Superior temporal gyrus (tissue), 1 donor: Measurements from ENCODE around the gene SLC5A5.
"Not testable (repeated sequence)": the region's sequence is repeated elsewhere in the genome, so short reads cannot be mapped to it uniquely, and the experiment has no call there.

Experiments used
- DNase-seq: peaks from one replicate; pipeline ENCODE4 v3.0.0-alpha.2; 2016; ENCODE audit errors: extremely low spot score

The SLC5A5 gene

GRCh38 chr19:17871032-17871877, 490 bp upstream of the SLC5A5 start:
- DNase-seq = no peak

DNA sequence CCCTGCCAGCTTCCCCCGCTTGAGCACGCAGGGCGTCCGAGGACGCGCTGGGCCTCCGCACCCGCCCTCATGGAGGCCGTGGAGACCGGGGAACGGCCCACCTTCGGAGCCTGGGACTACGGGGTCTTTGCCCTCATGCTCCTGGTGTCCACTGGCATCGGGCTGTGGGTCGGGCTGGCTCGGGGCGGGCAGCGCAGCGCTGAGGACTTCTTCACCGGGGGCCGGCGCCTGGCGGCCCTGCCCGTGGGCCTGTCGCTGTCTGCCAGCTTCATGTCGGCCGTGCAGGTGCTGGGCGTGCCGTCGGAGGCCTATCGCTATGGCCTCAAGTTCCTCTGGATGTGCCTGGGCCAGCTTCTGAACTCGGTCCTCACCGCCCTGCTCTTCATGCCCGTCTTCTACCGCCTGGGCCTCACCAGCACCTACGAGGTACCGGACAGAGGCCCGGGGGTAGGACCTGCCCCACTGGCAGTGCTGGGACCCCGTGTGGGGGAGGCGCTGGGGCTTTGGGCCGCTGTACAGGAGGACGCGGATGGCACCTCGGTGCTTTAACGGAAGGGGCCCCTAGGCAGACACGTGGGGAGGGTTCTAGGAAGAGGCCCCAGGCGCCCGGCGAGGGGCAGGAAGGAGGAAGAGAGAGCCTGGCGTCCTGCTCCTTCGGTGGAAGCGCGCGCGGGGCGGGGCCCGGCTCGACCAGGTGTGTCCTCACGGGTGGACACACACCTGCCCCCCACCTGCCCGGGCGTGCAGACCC, 681 bp downstream of the SLC5A5 start:
- DNase-seq = no peak

- DNase-seq = no peak
These were observed 2.3 kb downstream of the SLC5A5 start for GRCh38 chr19:17873786-17874757.

DNA sequence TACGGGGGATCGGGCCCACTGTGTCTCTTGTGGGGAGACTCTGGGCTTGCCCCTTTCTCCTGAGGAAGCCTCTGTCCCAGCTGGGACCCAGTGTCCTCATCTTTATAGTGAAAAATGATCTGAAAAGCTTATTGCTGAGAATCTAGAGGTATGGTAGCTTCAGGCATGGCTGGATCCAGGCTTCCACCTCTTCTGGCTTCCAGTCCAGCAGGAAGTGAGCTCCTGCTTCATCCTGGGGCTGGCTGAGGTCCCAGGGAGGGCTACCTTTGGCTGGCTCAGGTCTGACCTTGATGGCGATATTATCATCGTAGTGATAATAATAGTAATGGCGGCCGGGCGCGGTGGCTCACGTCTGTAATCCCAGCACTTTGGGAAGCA, 3.0 kb downstream of the SLC5A5 start:
- DNase-seq = no peak

DNA sequence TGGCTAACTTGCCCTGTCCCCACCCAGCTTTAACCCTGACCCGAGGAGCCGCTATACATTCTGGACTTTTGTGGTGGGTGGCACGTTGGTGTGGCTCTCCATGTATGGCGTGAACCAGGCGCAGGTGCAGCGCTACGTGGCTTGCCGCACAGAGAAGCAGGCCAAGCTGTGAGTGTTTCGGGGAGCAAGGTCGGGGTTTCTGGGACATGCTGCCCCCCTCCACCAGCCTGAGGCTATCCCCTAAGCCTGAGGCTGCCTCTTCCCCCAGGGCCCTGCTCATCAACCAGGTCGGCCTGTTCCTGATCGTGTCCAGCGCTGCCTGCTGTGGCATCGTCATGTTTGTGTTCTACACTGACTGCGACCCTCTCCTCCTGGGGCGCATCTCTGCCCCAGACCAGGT, 6.0 kb downstream of the SLC5A5 start:
- DNase-seq = no peak

GRCh38 chr19:17879466-17879865, 7.7 kb downstream of the SLC5A5 start:
- no peak for DNase-seq

- DNase-seq = no peak
These were observed 10.0 kb downstream of the SLC5A5 start for GRCh38 chr19:17881701-17882100.

DNA sequence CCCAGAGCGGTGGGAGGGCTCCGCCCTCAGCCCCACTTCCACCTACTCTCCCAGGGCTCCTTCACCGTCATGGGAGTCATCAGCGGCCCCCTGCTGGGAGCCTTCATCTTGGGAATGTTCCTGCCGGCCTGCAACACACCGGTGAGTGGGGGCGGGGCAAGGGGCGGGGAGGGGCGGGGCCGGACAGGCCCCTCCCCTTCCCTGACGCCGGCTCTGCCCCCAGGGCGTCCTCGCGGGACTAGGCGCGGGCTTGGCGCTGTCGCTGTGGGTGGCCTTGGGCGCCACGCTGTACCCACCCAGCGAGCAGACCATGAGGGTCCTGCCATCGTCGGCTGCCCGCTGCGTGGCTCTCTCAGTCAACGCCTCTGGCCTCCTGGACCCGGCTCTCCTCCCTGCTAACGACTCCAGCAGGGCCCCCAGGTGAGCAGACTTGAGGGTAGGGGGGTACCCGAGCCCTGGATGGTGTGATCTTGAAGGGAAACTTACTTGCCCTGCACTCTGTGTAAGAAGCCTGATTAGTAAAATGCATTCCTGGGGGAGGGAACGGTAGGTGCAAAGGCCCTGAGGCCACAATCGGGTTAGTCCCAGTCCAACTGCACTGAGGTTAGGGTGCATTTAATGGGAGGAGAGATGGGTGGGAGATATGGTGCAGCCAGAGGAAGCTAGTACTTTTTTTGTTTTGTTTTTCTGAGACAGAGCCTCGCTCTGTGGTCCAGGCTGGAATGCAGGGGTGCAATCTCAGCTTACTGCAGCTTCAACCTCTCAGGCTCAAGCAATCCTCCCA, 12.1 kb downstream of the SLC5A5 start:
- no peak for DNase-seq

DNA sequence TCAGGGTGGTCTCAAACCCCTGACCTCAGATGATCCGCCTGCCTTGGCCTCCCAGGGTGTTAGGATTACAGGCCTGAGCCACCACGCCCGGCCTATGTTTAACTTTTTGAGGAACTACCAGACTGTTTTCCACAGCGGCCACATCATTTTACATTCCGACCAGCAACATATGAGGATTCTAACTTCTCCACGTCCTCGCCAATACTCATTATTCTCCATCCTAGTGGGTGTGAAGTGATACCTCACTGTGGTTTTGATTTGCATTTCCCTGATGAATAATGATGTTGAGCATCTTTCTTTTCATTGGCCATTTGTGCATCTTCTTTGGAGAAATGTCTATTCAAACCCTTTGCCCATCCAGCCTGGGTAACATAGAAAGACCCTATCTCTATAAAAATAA, 14.8 kb downstream of the SLC5A5 start:
- no peak for DNase-seq

DNA sequence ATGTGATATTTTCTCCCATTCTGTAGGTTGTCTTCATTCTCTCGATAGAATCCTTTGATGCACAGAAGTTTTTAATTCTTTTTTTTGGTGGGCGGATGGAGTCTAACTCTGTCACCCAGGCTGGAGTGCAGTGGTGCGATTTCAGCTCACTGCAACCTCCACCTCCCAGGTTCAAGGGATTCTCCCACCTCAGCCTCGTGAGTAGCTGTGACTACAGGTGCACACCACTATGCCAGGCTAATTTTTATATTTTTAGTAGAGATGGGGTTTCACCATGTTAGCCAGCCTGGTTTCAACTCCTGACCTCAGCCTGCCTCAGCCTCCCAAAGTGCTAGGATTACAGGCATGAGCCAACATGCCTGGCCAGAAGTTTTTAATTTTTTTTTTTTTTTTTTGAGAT, 15.5 kb downstream of the SLC5A5 start:
- not testable (repeated sequence) for DNase-seq

DNA sequence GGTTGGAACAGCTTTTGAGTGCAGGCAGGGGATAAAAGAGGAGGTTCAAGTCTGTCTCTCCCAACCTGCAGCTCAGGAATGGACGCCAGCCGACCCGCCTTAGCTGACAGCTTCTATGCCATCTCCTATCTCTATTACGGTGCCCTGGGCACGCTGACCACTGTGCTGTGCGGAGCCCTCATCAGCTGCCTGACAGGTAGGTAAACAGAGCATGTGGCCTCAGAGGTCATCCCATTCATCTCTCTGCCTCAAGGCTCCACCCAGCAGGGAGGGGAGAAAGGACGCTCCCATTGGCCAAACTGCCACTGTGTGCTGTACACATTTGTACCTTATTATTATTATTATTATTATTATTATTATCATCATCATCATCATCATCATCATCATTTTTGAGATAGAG, 16.5 kb downstream of the SLC5A5 start:
- DNase-seq = no peak

DNA sequence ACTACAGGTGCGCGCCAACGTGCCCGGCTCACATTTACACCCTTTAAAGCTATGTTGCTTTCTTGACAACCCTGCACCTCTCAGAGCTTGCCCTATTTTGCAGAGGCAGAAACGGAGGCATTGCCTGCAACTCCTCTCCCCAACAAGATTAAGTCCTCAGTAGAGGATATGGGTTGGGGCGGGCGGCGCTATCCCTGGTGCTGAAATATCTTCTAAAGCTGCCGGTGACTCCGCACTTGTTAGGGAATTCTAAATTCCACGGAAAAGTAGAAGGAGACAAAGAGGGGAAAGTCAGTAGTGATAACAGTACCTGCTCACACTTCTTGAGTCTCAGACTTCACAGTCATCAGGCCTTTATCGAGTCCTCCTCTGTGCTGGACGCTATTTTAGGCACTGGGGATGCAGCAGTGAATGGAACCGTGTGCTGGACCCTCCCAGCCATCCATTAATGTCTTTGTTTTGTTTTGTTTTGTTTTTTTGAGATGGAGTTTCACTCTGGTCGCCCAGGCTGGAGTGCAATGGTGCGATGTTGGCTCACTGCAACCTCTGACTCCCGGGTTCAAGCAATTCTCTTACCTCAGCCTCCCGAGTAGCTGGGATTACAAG, 18.0 kb downstream of the SLC5A5 start:
- no peak for DNase-seq

GRCh38 chr19:17893766-17894165, 22.0 kb downstream of the SLC5A5 start:
- DNase-seq = no peak

- no peak for DNase-seq
These were observed 31.0 kb downstream of the SLC5A5 start for GRCh38 chr19:17902701-17903100.

DNA sequence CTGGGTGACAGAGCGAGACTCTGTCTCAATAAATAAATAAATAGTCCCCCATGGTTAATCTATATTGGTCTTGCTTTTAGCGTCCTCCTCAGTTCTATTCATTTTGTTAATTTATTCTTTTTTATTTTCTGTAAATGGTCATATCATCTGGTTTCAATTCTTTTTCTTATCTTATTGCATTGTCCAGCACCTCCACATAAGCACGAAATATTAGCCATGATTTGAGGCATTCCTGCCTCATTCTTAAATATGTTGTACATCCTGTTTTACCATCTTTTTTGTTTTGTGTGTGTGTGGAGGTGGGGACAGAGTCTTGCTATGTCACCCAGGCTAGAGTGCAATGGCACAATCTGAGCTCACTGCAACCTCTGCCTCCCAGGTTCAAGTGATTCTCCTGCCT, 36.5 kb downstream of the SLC5A5 start:
- no peak for DNase-seq

DNA sequence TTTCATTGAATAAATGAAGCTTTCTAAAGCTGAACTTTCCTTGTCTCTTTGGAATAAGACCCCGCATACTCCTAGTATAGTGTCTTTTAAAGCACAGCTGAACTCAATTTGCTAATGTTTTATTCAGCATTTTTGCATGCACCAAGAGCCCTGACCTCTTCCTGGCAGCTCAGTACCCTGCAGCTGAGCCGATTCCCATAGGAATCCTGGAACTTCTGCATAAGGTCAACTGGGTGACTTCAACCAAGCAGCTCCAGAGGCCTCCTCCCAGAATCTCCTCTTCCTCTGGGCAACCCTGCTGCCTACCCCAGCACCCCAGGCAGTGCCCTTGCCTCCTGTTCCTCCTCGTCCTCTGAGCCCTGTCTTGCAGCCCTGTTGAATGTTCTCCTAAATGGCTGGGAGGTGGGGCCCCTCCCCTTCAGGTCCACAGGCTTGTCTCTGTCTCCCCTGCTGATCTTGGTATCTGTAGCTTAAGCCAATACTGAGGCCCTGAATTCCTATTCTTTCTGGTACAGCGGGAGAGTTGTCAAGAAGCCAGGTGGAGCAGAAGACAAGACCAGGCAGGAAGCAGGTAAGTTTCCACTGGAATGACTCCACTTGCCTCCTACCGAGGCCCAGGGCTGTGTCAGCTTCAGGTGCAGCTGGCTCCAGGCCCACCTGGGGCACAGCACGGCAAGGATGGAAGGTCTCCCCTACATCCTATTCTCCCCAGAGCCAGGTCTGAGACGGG, 37.4 kb downstream of the SLC5A5 start:
- no peak for DNase-seq

- no peak for DNase-seq
These were observed 39.1 kb downstream of the SLC5A5 start for GRCh38 chr19:17910791-17911360.

DNA sequence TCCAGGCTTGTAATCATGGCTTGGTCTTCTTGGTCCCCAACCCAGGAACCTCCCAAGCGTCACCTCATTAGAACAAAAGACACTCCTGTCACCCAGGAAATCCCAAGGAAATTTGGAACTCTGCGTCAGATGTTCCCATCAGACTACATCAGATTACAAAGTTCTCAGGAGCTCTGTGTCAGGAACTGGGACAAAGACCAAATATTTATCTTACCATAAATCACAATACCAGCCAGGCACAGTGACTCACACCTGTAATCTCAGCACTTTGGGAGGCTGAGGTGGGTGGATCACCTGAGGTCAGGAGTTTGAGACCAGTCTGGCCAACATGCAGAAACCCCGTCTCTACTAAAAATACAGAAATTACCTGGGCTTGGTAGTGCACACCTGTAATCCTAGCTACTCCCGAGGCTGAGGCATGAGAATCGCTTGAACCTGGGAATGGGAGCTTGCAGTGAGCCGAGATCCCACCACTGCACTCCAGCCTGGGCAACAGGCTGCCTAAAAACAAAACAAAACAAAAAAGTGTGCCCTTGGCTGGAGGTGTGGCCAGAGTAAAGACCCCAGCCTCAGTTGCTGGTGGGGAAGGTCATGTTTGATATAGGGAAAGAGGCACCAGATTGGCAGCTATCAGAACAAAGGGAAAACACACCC, 44.3 kb downstream of the SLC5A5 start:
- no peak for DNase-seq

DNA sequence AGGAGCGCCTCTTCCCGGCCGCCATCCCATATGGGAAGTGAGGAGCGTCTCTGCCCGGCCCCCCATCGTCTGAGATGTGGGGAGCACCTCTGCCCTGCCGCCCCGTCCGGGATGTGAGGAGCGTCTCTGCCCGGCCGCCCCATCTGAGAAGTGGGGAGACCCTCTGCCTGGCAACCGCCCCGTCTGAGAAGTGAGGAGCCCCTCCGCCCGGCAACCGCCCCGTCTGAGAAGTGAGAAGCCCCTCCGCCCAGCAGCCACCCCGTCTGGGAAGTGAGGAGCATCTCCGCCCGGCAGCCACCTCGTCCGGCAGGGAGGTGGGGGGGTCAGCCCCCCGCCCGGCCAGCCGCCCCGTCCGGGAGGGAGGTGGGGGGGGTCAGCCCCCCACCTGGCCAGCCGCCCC, 46.4 kb downstream of the SLC5A5 start:
- DNase-seq = not testable (repeated sequence)
